Gastroesophageal sphincter (tissue), 4 donors: ENCODE data around the gene TADA2A. TPM values are rescaled to one million over a fixed set of nuclear protein-coding genes. Genes with fewer than 3 reads are reported as not detected.

Experiments used
- ATAC-seq: fragments of 150-250 bp; one replicate; pipeline ENCODE4 v1.9.1; 2016; ENCODE audit warnings: mild to moderate bottlenecking, moderate library complexity
- H3K27ac ChIP-seq, 4 donors: fragments of 200-600 bp; sonication (generic) in 3 of 4; 1 replicate in 3 of 4; 2 replicates in 1 of 4; pipeline ENCODE4 v1.5.1; 2016 to 2019
- H3K27me3 ChIP-seq: fragments of 200-600 bp; sonication (generic); one replicate; pipeline ENCODE4 v1.5.1; 2019
- H3K36me3 ChIP-seq, 2 donors: fragments of 200-600 bp; sonication (generic); one replicate each; pipeline ENCODE4 v1.5.1; 2019; ENCODE audit warnings: control low read depth in 1 of 2
- H3K4me1 ChIP-seq, 3 donors: fragments of 200-600 bp; sonication (generic); 1 replicate in 2 of 3; 2 replicates in 1 of 3; pipeline ENCODE4 v1.5.1; 2016 to 2019; ENCODE audit warnings: control low read depth in 2 of 3
- H3K4me3 ChIP-seq, 2 donors: fragments of 200-600 bp; sonication (generic); one replicate each; pipeline ENCODE4 v1.5.1; 2019; ENCODE audit warnings: mild to moderate bottlenecking in 1 of 2, moderate library complexity in 1 of 2
- H3K9me3 ChIP-seq, 3 donors: fragments of 200-600 bp; sonication (generic); one replicate each; pipeline ENCODE4 v1.5.1; 2017 to 2019; ENCODE audit warnings: control low read depth in 2 of 3
- CTCF ChIP-seq, 4 experiments: fragments of 200-600 bp in 2 of 4; fragments of 450-650 bp in 2 of 4; sonication (generic) in 1 of 4; IDR thresholded peaks; one replicate each; pipeline ENCODE4 v1.5.1; 2017 to 2019; ENCODE audit warnings: antibody characterized with exemption in 4 of 4, mild to moderate bottlenecking in 2 of 4, moderate library complexity in 2 of 4
- EP300 ChIP-seq: sonication (generic); formaldehyde crosslinking; IDR thresholded peaks from one replicate; pipeline ENCODE4 v1.6.1; 2017; ENCODE audit warnings: antibody characterized with exemption, mild to moderate bottlenecking
- POLR2A ChIP-seq, 2 donors: fragments of 450-650 bp; IDR thresholded peaks; one replicate each; pipeline ENCODE4 v1.6.1; 2017; ENCODE audit warnings: antibody characterized with exemption in 2 of 2, mild to moderate bottlenecking in 2 of 2, moderate library complexity in 1 of 2
- POLR2AphosphoS5 ChIP-seq: sonication (generic); formaldehyde crosslinking; IDR thresholded peaks from one replicate; pipeline ENCODE4 v1.6.1; 2017; ENCODE audit warnings: antibody characterized with exemption
- WGBS, 2 donors: methylation state at CpG; one replicate each; pipeline ENCODE4 v1.1.5; 2018; ENCODE audit warnings: low coverage in 1 of 2; 5-methylcytosine and 5-hydroxymethylcytosine counted together
- total RNA-seq, 4 donors: library from RNA; depleted of rRNA; stranded (reverse); fragments of >200 nt; gene quantifications; one replicate each; pipeline ENCODE4 v1.1.0, GENCODE V29; 2016

TADA2A gene
- total RNA-seq, 4 donors from 2014 or later: 17.5 to 21.5 (median 18.5) TPM

GRCh38 chr17:37480427-37480826 is 73.7 kb downstream of the TADA2A start:
- Histone ChIP-seq H3K4me3 (no peak overlapping the region), H3K4me1 (peaks cover 0 to 16% (median 3%) of the 10 kb centered on the region in 3 donors), H3K27ac (no peak overlapping the region), H3K36me3 (peaks cover 0 to 44% of the 10 kb centered on the region in 2 donors), H3K27me3 (no peaks in the 10 kb centered on the region), H3K9me3 (no peaks in the 10 kb centered on the region)
- WGBS, 2 donors: 88 to 89% methylated on average over 1 to 2 of the region's 2 CpGs
- TF ChIP-seq POLR2A (IDR thresholded peaks at IDR 0.05) (no peak), CTCF (IDR thresholded peaks at IDR 0.05) (no peak), EP300 (no peak), POLR2AphosphoS5 (no peak)
- ATAC-seq: no peak

GRCh38 chr17:37481001-37481665 is 74.4 kb downstream of the TADA2A start:
- Histone ChIP-seq H3K9me3 (no peaks in the 10 kb centered on the region), H3K4me1 (peaks cover 0 to 16% (median 3%) of the 10 kb centered on the region in 3 donors), H3K36me3 (peaks cover 0 to 37% of the 10 kb centered on the region in 2 donors), H3K27ac (no peak overlapping the region), H3K4me3 (no peak overlapping the region), H3K27me3 (no peaks in the 10 kb centered on the region)
- ATAC-seq: peak; percentile 42
- WGBS, 2 donors: 86% methylated on average over 7 of the region's 9 CpGs; no CpG with 5 or more reads in 1 of the 2 donors
- TF ChIP-seq EP300: no peak
- TF ChIP-seq POLR2A (IDR thresholded peaks at IDR 0.05): no peak
- TF ChIP-seq POLR2AphosphoS5: no peak
- no peak for TF ChIP-seq CTCF (IDR thresholded peaks at IDR 0.05)

GRCh38 chr17:37483311-37484039 is 76.8 kb downstream of the TADA2A start:
- TF ChIP-seq CTCF (IDR thresholded peaks at IDR 0.05): no peak
- TF ChIP-seq EP300: no peak
- no peak for TF ChIP-seq POLR2AphosphoS5
- TF ChIP-seq POLR2A (IDR thresholded peaks at IDR 0.05): no peak
- H3K4me1 ChIP-seq: peaks cover 0 to 25% (median 0%) of the 10 kb centered on the region in 3 donors
- peak overlapping the region in 3 of 4 donors; percentile 26 to 33 (median 27) for H3K27ac ChIP-seq
- ATAC-seq: peak; percentile 65
- WGBS, 2 donors: 3 to 10% methylated on average over 4 to 5 of the region's 5 CpGs
- peaks cover 0 to 14% of the 10 kb centered on the region in 2 donors for H3K36me3 ChIP-seq
- no peaks in the 10 kb centered on the region for H3K9me3 ChIP-seq
- H3K27me3 ChIP-seq: no peaks in the 10 kb centered on the region
- H3K4me3 ChIP-seq: no peak overlapping the region

GRCh38 chr17:37485938-37486570 is 79.4 kb downstream of the TADA2A start:
- no peaks in the 10 kb centered on the region for H3K36me3 ChIP-seq
- H3K27ac ChIP-seq: no peak overlapping the region
- no peak for ATAC-seq
- no peaks in the 10 kb centered on the region for H3K27me3 ChIP-seq
- TF ChIP-seq EP300 (no peak), CTCF (IDR thresholded peaks at IDR 0.05) (no peak), POLR2AphosphoS5 (no peak)
- H3K4me3 ChIP-seq: no peak overlapping the region
- H3K9me3 ChIP-seq: no peaks in the 10 kb centered on the region
- 92% methylated on average over 1 of the region's 1 CpG for WGBS, 2 donors
- peaks cover 0 to 38% (median 2%) of the 10 kb centered on the region in 3 donors for H3K4me1 ChIP-seq
